IMR-90 (cell line): Measurements from ENCODE around the gene MAPKAP1. TPM values are rescaled to one million over a fixed set of nuclear protein-coding genes. Genes with fewer than 3 reads are reported as not detected.

Experiments used
- ATAC-seq: fragments of 200-7000 bp; cut with Tn5 transposase; 2 replicates; pipeline ENCODE4 v1.9.1; 2020; ENCODE audit warnings: low read depth, mild to moderate bottlenecking, moderate library complexity
- BruUV-seq: library from RNA; stranded (reverse); fragments of 400-500 nt; replicated peaks from 2 replicates; lab custom pipeline; 2021; lab: Mats Ljungman, UMichigan
- CTCF ChIA-PET: fragments of 300-600 bp; formaldehyde crosslinking; extraction: SDS; loops from one replicate; lab custom pipeline; 2021; ENCODE audit warnings: antibody characterized with exemption; lab: Yijun Ruan, JAX
- POLR2A ChIA-PET: fragments of 300-600 bp; sonication (Branson Sonifier 250); formaldehyde crosslinking; loops from one replicate; lab custom pipeline; 2022; ENCODE audit warnings: antibody characterized with exemption; ENCODE audit not compliant: unreplicated experiment; lab: Charles Lee
- DNase-seq: peaks from one replicate; pipeline ENCODE4 v3.0.0; 2013
- H2AFZ ChIP-seq: replicated peaks from 2 replicates; pipeline ENCODE3; 2013; ENCODE audit warnings: low read length, mild to moderate bottlenecking; ENCODE audit not compliant: poor library complexity
- H2AK5ac ChIP-seq: 2 replicates; pipeline ENCODE4 v1.6.1; 2013; ENCODE audit warnings: low read depth, low read length, inconsistent platforms
- H2AK9ac ChIP-seq: replicated peaks from 2 replicates; pipeline ENCODE3; 2013; ENCODE audit warnings: mild to moderate bottlenecking, low read depth, low read length, moderate library complexity; ENCODE audit not compliant: poor library complexity
- H2BK120ac ChIP-seq: 2 replicates; pipeline ENCODE4 v1.6.1; 2013; ENCODE audit warnings: low read depth, low read length, inconsistent platforms
- H2BK15ac ChIP-seq: 3 replicates; pipeline ENCODE4 v1.6.1; 2013; ENCODE audit warnings: low read depth, low read length, inconsistent platforms
- H2BK20ac ChIP-seq: 2 replicates; pipeline ENCODE4 v1.6.1; 2013; ENCODE audit warnings: low read depth, mild to moderate bottlenecking, inconsistent platforms, low read length, moderate library complexity
- H2BK5ac ChIP-seq: 2 replicates; pipeline ENCODE4 v1.6.1; 2013; ENCODE audit warnings: mild to moderate bottlenecking, low read depth, low read length, inconsistent platforms; ENCODE audit not compliant: poor library complexity, severe bottlenecking
- H3K14ac ChIP-seq: replicated peaks from 2 replicates; pipeline ENCODE4 v1.6.1; 2013; ENCODE audit warnings: low read depth, low read length, inconsistent platforms
- H3K18ac ChIP-seq: 2 replicates; pipeline ENCODE4 v1.6.1; 2013; ENCODE audit warnings: low read depth, low read length, control low read depth
- H3K23ac ChIP-seq: 2 replicates; pipeline ENCODE4 v1.6.1; 2013; ENCODE audit warnings: low read depth, low read length, inconsistent platforms
- H3K27ac ChIP-seq: 2 replicates; pipeline ENCODE4 v1.5.1; 2013; ENCODE audit warnings: mild to moderate bottlenecking, control low read depth, low read length; ENCODE audit not compliant: insufficient read depth
- H3K27me3 ChIP-seq: 2 replicates; pipeline ENCODE4 v1.6.1; 2013; ENCODE audit warnings: low read length; ENCODE audit not compliant: control insufficient read depth, insufficient read depth
- H3K36me3 ChIP-seq: 2 replicates; pipeline ENCODE4 v1.6.1; 2013; ENCODE audit warnings: low read length, mixed read lengths; ENCODE audit not compliant: control insufficient read depth, insufficient read depth
- H3K4ac ChIP-seq: 2 replicates; pipeline ENCODE4 v1.6.1; 2013; ENCODE audit warnings: low read depth, low read length, inconsistent platforms
- H3K4me1 ChIP-seq: 2 replicates; pipeline ENCODE4 v1.6.1; 2013; ENCODE audit warnings: low read length, mixed read lengths; ENCODE audit not compliant: control insufficient read depth, insufficient read depth
- H3K4me2 ChIP-seq: 2 replicates; pipeline ENCODE4 v1.6.1; 2013; ENCODE audit warnings: low read depth, mild to moderate bottlenecking, control low read depth, low read length, moderate library complexity
- H3K4me3 ChIP-seq: 2 replicates; pipeline ENCODE4 v1.5.1; 2013; ENCODE audit warnings: low read depth, mild to moderate bottlenecking, control low read depth, low read length, moderate library complexity; ENCODE audit not compliant: insufficient read depth
- H3K56ac ChIP-seq: 2 replicates; pipeline ENCODE4 v1.6.1; 2013; ENCODE audit warnings: low read length, inconsistent platforms; ENCODE audit not compliant: insufficient read depth; ENCODE audit errors: extremely low read depth
- H3K79me1 ChIP-seq, 2 experiments: 2 replicates each; pipeline ENCODE4 v1.6.1; 2013; ENCODE audit warnings: low read length in 2 of 2, inconsistent platforms in 1 of 2, low read depth in 1 of 2
- H3K9ac ChIP-seq: 2 replicates; pipeline ENCODE4 v1.6.1; 2013; ENCODE audit warnings: low read depth, low read length, control low read depth
- H3K9me1 ChIP-seq: 2 replicates; pipeline ENCODE4 v1.6.1; 2013; ENCODE audit warnings: low read length, inconsistent platforms; ENCODE audit not compliant: insufficient read depth
- H3K9me3 ChIP-seq: 2 replicates; pipeline ENCODE4 v1.6.1; 2013; ENCODE audit warnings: low read length; ENCODE audit not compliant: control insufficient read depth, insufficient read depth
- H4K20me1 ChIP-seq: 2 replicates; pipeline ENCODE4 v1.6.1; 2013; ENCODE audit warnings: low read length, inconsistent platforms; ENCODE audit not compliant: insufficient read depth
- H4K5ac ChIP-seq: 2 replicates; pipeline ENCODE4 v1.6.1; 2013; ENCODE audit warnings: mild to moderate bottlenecking, low read depth, low read length, control low read depth
- H4K8ac ChIP-seq, 2 experiments: 2 replicates each; pipeline ENCODE4 v1.6.1; 2013; ENCODE audit warnings: low read depth in 2 of 2, low read length in 2 of 2, control low read depth in 1 of 2, inconsistent platforms in 1 of 2
- H4K91ac ChIP-seq: 2 replicates; pipeline ENCODE4 v1.6.1; 2013; ENCODE audit warnings: low read depth, low read length, inconsistent platforms; ENCODE audit not compliant: insufficient read depth
- RFX5 ChIP-seq: IDR thresholded peaks from 2 replicates; pipeline ENCODE4 v1.8.0; 2012; ENCODE audit warnings: low read depth, mild to moderate bottlenecking, low read length, moderate library complexity
- WGBS, 2 experiments: methylation state at CpG; one replicate each; pipeline versions ENCODE4 v1.1.5 to v1.1.7; 2013; ENCODE audit warnings: missing lambda C conversion rate in 2 of 2; ENCODE audit not compliant: insufficient read length in 1 of 2; ENCODE audit errors: extremely low coverage in 2 of 2; 5-methylcytosine and 5-hydroxymethylcytosine counted together
- dilution Hi-C: fragments of 300-500 bp; cut with HindIII; formaldehyde crosslinking; loops from one replicate; pipeline ENCODE4 v1.14.3; 2018; ENCODE audit warnings: low sequenced_read_pairs; ENCODE audit not compliant: unreplicated experiment
- in situ Hi-C: fragments of 300-500 bp; cut with MboI; formaldehyde crosslinking; loops from 3 replicates; pipeline ENCODE4 v1.14.3; 2019; ENCODE audit warnings: low sequenced_read_pairs, inconsistent platforms, mixed read lengths
- intact Hi-C: fragments of 100-400 bp; cut with micrococcal nuclease; formaldehyde crosslinking; loops from 2 replicates; pipeline ENCODE4 v1.10.0; 2022
- polyA plus RNA-seq, 3 experiments: library from polyadenylated mRNA; depleted of rRNA; stranded (reverse); fragments of >200 nt; gene quantifications; 2 replicates each; pipeline ENCODE4 v1.2.3, GENCODE V29; 2012; ENCODE audit warnings: low replicate concordance in 1 of 3
- total RNA-seq: library from RNA; depleted of rRNA; stranded (reverse); fragments of >200 nt; gene quantifications from 2 replicates; pipeline ENCODE4 v1.2.3, GENCODE V29; 2012

The MAPKAP1 gene
- total and polyA plus RNA-seq, 2 of the 4 experiments (the other 2 are of a cell fraction) = 87.2 to 158 TPM

GRCh38 chr9:125554726-125555125 lies 152.3 kb downstream of the MAPKAP1 start:
- no peaks in the 10 kb centered on the region; the same call in 1 of the 2 replicates for H4K20me1 ChIP-seq
- no peak overlapping the region for H2AK9ac ChIP-seq
- no peak overlapping the region for H4K5ac ChIP-seq
- intact Hi-C loops (no loop called here), dilution Hi-C loops (no loop called here), in situ Hi-C loops (loop anchor here (25.0 kb wide), 1 partner anchor 683 kb away; no protein-coding TSS in a partner anchor)
- ATAC-seq (no peak), DNase-seq (no peak)
- H4K8ac ChIP-seq = no peak overlapping the region
- no peak overlapping the region for H3K9ac ChIP-seq
- H3K36me3 ChIP-seq = peaks cover 5% of the 10 kb centered on the region
- H2BK15ac ChIP-seq = no peak overlapping the region
- H2AK5ac ChIP-seq = no peak overlapping the region
- peaks cover 10 to 35% of the 10 kb centered on the region in 2 experiments for H3K79me1 ChIP-seq
- BruUV-seq = no TSS peak
- no peak overlapping the region for H3K23ac ChIP-seq
- POLR2A ChIA-PET = no interaction called here
- H3K14ac ChIP-seq = no peak overlapping the region
- peaks cover 5% of the 10 kb centered on the region; the same call in 1 of the 2 replicates for H3K9me1 ChIP-seq
- H2AFZ ChIP-seq = no peak overlapping the region
- no peaks in the 10 kb centered on the region for H3K27me3 ChIP-seq
- H3K4me2 ChIP-seq = no peak overlapping the region
- H2BK120ac ChIP-seq = no peak overlapping the region
- no peak for TF ChIP-seq RFX5
- CTCF ChIA-PET = no interaction called here
- no peak overlapping the region for H3K18ac ChIP-seq
- H3K9me3 ChIP-seq = no peaks in the 10 kb centered on the region
- no peak overlapping the region for H4K91ac ChIP-seq
- no peak overlapping the region for H3K4ac ChIP-seq
- H3K56ac ChIP-seq = no peak overlapping the region
- no peak overlapping the region for H3K4me3 ChIP-seq
- no peak overlapping the region for H3K27ac ChIP-seq
- no peak overlapping the region for H2BK5ac ChIP-seq
- H3K4me1 ChIP-seq = peaks cover 11% of the 10 kb centered on the region
- no peak overlapping the region for H2BK20ac ChIP-seq
- no CpG with 5 or more reads among the region's 3 CpGs for WGBS, 2 experiments
